HCT116 (cell line): ENCODE results near the gene MYPN. TPM values are rescaled to one million over a fixed set of nuclear protein-coding genes. Genes with fewer than 3 reads are reported as not detected.
A peak's percentile ranks its signal among the peaks of the same experiment; 100 is the strongest.

Experiments
- ATAC-seq: fragments of 200-7000 bp; cut with Tn5 transposase; 2 replicates; pipeline ENCODE4 v1.9.1; 2020; ENCODE audit warnings: mild to moderate bottlenecking, moderate library complexity
- BruUV-seq: library from RNA; stranded (reverse); fragments of 400-500 nt; replicated peaks from 2 replicates; lab custom pipeline; 2021; lab: Mats Ljungman, UMichigan
- CTCF ChIA-PET: fragments of 300-600 bp; sonication (Branson Sonifier 250); formaldehyde crosslinking; loops from one replicate; lab custom pipeline; 2021; ENCODE audit warnings: antibody characterized with exemption; lab: Charles Lee
- POLR2A ChIA-PET: fragments of 300-600, 350-600 bp; sonication (Branson Sonifier 250); formaldehyde crosslinking; loops from one replicate; lab custom pipeline; 2021; ENCODE audit warnings: antibody characterized with exemption; lab: Charles Lee
- RAD21 ChIA-PET, 2 experiments: fragments of 300-600 bp; sonication (Branson Sonifier 250); formaldehyde crosslinking; loops; one replicate each; lab custom pipeline; 2023; ENCODE audit warnings: low total read pairs in 2 of 2; ENCODE audit not compliant: uncharacterized antibody in 2 of 2, unreplicated experiment in 2 of 2, low non-redundant PET in 1 of 2; lab: Charles Lee
- DNase-seq: peaks from one replicate; pipeline ENCODE4 v3.0.0-alpha.2; 2010; ENCODE audit warnings: low read depth, low spot score
- H2AFZ ChIP-seq: fragments of 200-600 bp; shearing (Covaris generic), sonication (generic); 2 replicates; pipeline ENCODE4 v1.6.1; 2017; ENCODE audit warnings: low read depth, mixed run types, mixed read lengths, antibody characterized with exemption, low read length; ENCODE audit not compliant: poor library complexity, severe bottlenecking
- H3K27ac ChIP-seq: 2 replicates; pipeline ENCODE4 v1.5.1; 2012; ENCODE audit warnings: low read depth, low read length
- H3K27me3 ChIP-seq: fragments of 200-600 bp; sonication (generic); 2 replicates; pipeline ENCODE4 v1.6.1; 2016; ENCODE audit warnings: mixed run types, low read length, mixed read lengths; ENCODE audit not compliant: insufficient read depth
- H3K36me3 ChIP-seq, 2 experiments: fragments of 200-500 bp in 1 of 2; fragments of 200-600 bp in 1 of 2; sonication (Bioruptor generic) in 1 of 2; sonication (generic) in 1 of 2; 2 replicates each; pipeline versions ENCODE4 v1.5.1 to v1.6.1; 2014 to 2016; ENCODE audit warnings: low read length in 2 of 2, inconsistent platforms in 1 of 2, mixed read lengths in 1 of 2, mixed run types in 1 of 2; ENCODE audit not compliant: insufficient read depth in 2 of 2, control insufficient read depth in 1 of 2
- H3K4me1 ChIP-seq, 2 experiments: fragments of 200-600 bp in 1 of 2; sonication (generic) in 1 of 2; 2 replicates each; pipeline versions ENCODE4 v1.5.1 to v1.6.1; 2012 to 2017; ENCODE audit warnings: low read length in 2 of 2, inconsistent platforms in 1 of 2, mild to moderate bottlenecking in 1 of 2, mixed read lengths in 1 of 2, mixed run types in 1 of 2, moderate library complexity in 1 of 2; ENCODE audit not compliant: insufficient read depth in 2 of 2, control insufficient read depth in 1 of 2
- H3K4me2 ChIP-seq: fragments of 200-600 bp; sonication (generic); 2 replicates; pipeline ENCODE4 v1.6.1; 2017; ENCODE audit warnings: mixed run types, low read length, mixed read lengths
- H3K4me3 ChIP-seq, 2 experiments: fragments of 200-600 bp in 1 of 2; sonication (generic) in 1 of 2; replicated peaks in 1 of 2; 2 replicates each; pipeline ENCODE4 v1.5.1; 2011 to 2016; ENCODE audit warnings: low read length in 2 of 2, control low read depth in 1 of 2, low read depth in 1 of 2, mild to moderate bottlenecking in 1 of 2, mixed read lengths in 1 of 2, mixed run types in 1 of 2
- H3K79me2 ChIP-seq: fragments of 200-600 bp; sonication (generic); 2 replicates; pipeline ENCODE4 v1.6.1; 2017; ENCODE audit warnings: mild to moderate bottlenecking, mixed run types, low read length, moderate library complexity, mixed read lengths; ENCODE audit not compliant: insufficient read depth
- H3K9ac ChIP-seq: fragments of 200-600 bp; sonication (generic); 2 replicates; pipeline ENCODE4 v1.6.1; 2016; ENCODE audit warnings: low read length, mixed read lengths
- H3K9me2 ChIP-seq: fragments of 200-600 bp; sonication (generic), shearing (Covaris generic); 2 replicates; pipeline ENCODE4 v1.6.1; 2017; ENCODE audit warnings: mixed run types, mild to moderate bottlenecking, moderate library complexity; ENCODE audit not compliant: insufficient read depth
- H3K9me3 ChIP-seq, 2 experiments: fragments of 200-500 bp in 1 of 2; fragments of 200-600 bp in 1 of 2; sonication (Bioruptor generic) in 1 of 2; sonication (generic) in 1 of 2; 2 replicates each; pipeline ENCODE4 v1.6.1; 2014 to 2017; ENCODE audit warnings: low read length in 2 of 2, mixed read lengths in 2 of 2, inconsistent platforms in 1 of 2, low read depth in 1 of 2, mild to moderate bottlenecking in 1 of 2, mixed run types in 1 of 2, moderate library complexity in 1 of 2; ENCODE audit not compliant: control insufficient read depth in 1 of 2, insufficient read depth in 1 of 2
- H4K20me1 ChIP-seq: fragments of 200-600 bp; sonication (generic), shearing (Covaris generic); 2 replicates; pipeline ENCODE4 v1.6.1; 2017; ENCODE audit warnings: mixed run types, mild to moderate bottlenecking, moderate library complexity; ENCODE audit not compliant: insufficient read depth
- CBX3 ChIP-seq: IDR thresholded peaks from 2 replicates; pipeline ENCODE4 v1.6.1; 2012; ENCODE audit warnings: low read depth
- CTCF ChIP-seq, 3 experiments: fragments of 200-600 bp in 1 of 3; sonication (generic) in 1 of 3; IDR thresholded peaks in 2 of 3; conservative IDR thresholded peaks in 1 of 3; 2 replicates each; pipeline ENCODE4 v1.5.1; 2012 to 2017; ENCODE audit warnings: low read depth in 2 of 3, low read length in 2 of 3, antibody characterized with exemption in 1 of 3, borderline replicate concordance in 1 of 3, control low read depth in 1 of 3, mild to moderate bottlenecking in 1 of 3, mixed read lengths in 1 of 3, mixed run types in 1 of 3, moderate library complexity in 1 of 3; ENCODE audit not compliant: insufficient read depth in 1 of 3
- EZH2 ChIP-seq: fragments of 200-600 bp; sonication (generic); IDR thresholded peaks from 2 replicates; pipeline ENCODE4 v1.6.1; 2017; ENCODE audit warnings: antibody characterized with exemption, mixed run types
- EZH2phosphoT487 ChIP-seq: fragments of 200-600 bp; IDR thresholded peaks from 2 replicates; pipeline ENCODE4 v1.6.1; 2018; ENCODE audit warnings: antibody characterized with exemption, borderline replicate concordance
- FOSL1 ChIP-seq: IDR thresholded peaks from 2 replicates; pipeline ENCODE4 v1.6.1; 2012; ENCODE audit warnings: low read depth
- JUND ChIP-seq: IDR thresholded peaks from 2 replicates; pipeline ENCODE4 v1.6.1; 2012
- POLR2A ChIP-seq: IDR thresholded peaks from 2 replicates; pipeline ENCODE4 v1.7.0; 2011; ENCODE audit warnings: borderline replicate concordance; ENCODE audit not compliant: insufficient read depth, insufficient read length; ENCODE audit errors: extremely low read depth
- POLR2AphosphoS5 ChIP-seq: IDR thresholded peaks from 2 replicates; pipeline ENCODE4 v1.6.1; 2011; ENCODE audit warnings: mild to moderate bottlenecking, low read depth, low read length, moderate library complexity
- SIN3A ChIP-seq: IDR thresholded peaks from 2 replicates; pipeline ENCODE4 v1.6.1; 2012; ENCODE audit warnings: low read depth
- SP1 ChIP-seq: IDR thresholded peaks from 2 replicates; pipeline ENCODE4 v1.6.1; 2012; ENCODE audit warnings: low read depth
- SRF ChIP-seq: IDR thresholded peaks from 2 replicates; pipeline ENCODE4 v1.6.1; 2012; ENCODE audit warnings: low read depth
- TCF7L2 ChIP-seq: IDR thresholded peaks from 2 replicates; pipeline ENCODE4 v1.7.0; 2011; ENCODE audit warnings: borderline replicate concordance, inconsistent platforms; ENCODE audit not compliant: insufficient read depth, insufficient read length; ENCODE audit errors: extremely low read depth
- YY1 ChIP-seq: IDR thresholded peaks from 2 replicates; pipeline ENCODE4 v1.6.1; 2011; ENCODE audit warnings: low read length, low read depth, moderate library complexity, mild to moderate bottlenecking; ENCODE audit not compliant: insufficient replicate concordance; ENCODE audit errors: extremely low read depth
- intact Hi-C: fragments of 100-400 bp; cut with micrococcal nuclease; formaldehyde crosslinking; loops from 2 replicates; pipeline ENCODE4 v1.10.0; 2022
- total RNA-seq: library from RNA; stranded (reverse); gene quantifications from one replicate; pipeline ENCODE4 v1.2.1, GENCODE V29; 2021; ENCODE audit not compliant: unreplicated experiment
- TF ChIP-seq, protein P1 (sequence below): IDR thresholded peaks from 2 replicates; pipeline ENCODE4 v1.6.1; 2012

MYPN gene
- total RNA-seq, 1 experiment from 2014 or later, result 0.34 TPM

DNA sequence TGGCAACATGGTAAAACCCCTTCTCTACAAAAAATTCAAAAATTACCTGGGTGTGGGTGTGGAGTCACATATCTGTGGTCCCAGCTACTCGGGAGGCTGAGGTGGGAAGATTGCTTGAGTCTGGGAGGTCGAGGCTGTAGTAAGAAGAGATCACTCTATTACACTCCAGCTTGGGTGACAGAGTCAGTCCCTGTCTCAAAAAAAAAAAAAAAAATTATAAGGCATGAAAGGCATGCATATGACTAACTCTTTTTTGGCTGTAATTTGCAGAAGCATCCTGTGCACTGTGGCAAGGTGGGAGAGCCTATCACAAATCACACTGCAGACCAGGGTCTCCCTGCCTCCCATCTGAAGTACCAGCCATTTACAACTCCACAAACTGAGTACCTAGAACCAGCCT is 14.1 kb upstream of the MYPN start:
- peak overlapping the region; percentile 52 for H3K9ac ChIP-seq

DNA sequence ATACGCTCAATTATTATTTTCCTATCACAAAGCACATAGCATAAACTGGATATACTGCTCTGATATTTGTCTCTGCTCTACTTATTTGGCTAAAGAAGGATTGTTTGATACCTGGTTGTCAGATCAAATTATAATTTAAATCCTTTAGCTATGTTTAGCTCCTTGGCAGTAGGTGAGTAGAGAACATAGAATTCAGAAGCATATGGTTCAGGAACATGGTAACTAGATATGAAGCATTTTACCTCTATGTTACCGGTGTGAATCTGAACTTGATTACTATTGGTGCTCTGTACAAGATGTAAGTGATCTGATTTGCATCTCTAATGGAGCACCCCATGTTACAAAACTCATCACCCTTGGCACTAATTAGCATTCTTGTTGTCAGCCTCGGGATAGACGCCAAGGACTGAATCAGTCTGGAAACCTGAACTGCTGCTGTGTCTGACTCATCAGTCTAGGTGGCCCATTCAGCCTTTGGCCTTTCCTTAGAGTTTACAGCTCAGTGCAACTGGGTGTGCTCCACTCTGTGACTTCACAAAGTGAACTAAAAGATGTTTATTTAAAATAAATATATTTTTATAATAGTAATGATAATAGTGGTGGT is 12.3 kb upstream of the MYPN start:
- H4K20me1 ChIP-seq, result no peaks in the 10 kb centered on the region
- no peak overlapping the region; a peak in 1 of 4 replicates for H3K4me3 ChIP-seq
- no peaks in the 10 kb centered on the region for H3K9me2 ChIP-seq
- ChIA-PET RAD21 (interaction anchor here in 1 of 2 experiments (1.3 kb wide), 1 partner anchor 59 kb away, joined by 4 read pairs; no protein-coding TSS in a partner anchor), CTCF (interaction anchor here (0.6 to 1.8 kb wide), 5 partner anchors 9 to 60 kb away, joined by 3 to 7 read pairs (median 3); no protein-coding TSS in a partner anchor), POLR2A (interaction anchor here (1.0 to 1.3 kb wide), 3 partner anchors 8 to 59 kb away, joined by 3 read pairs; no protein-coding TSS in a partner anchor)
- peak overlapping the region; percentile 69; the same call in 1 of the 2 replicates for H3K27ac ChIP-seq
- peaks cover 55 to 91% of the 10 kb centered on the region in 2 experiments for H3K4me1 ChIP-seq
- no peaks in the 10 kb centered on the region for H3K36me3 ChIP-seq
- peak overlapping the region; percentile 31 for H3K9ac ChIP-seq
- peak overlapping the region; percentile 49 for H3K4me2 ChIP-seq
- intact Hi-C loops, result loop anchor here (5.0 kb wide), 1 partner anchor 55 kb away; no protein-coding TSS in a partner anchor
- H3K27me3 ChIP-seq, result no peaks in the 10 kb centered on the region
- no peaks in the 10 kb centered on the region for H3K79me2 ChIP-seq
- DNase-seq (peak; percentile 80), ATAC-seq (peak; percentile 74)
- H2AFZ ChIP-seq, result no peak overlapping the region
- BruUV-seq, result no TSS peak
- H3K9me3 ChIP-seq, result no peaks in the 10 kb centered on the region
- peak; percentile 95 for TF ChIP-seq JUND
- peak; percentile 93 for TF ChIP-seq SP1
- peak; percentile 17 for TF ChIP-seq TCF7L2
- TF ChIP-seq, protein P1, sequence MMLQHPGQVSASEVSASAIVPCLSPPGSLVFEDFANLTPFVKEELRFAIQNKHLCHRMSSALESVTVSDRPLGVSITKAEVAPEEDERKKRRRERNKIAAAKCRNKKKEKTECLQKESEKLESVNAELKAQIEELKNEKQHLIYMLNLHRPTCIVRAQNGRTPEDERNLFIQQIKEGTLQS, result 0 out of 2 replicates have a peak, but pooled peaks have one; percentile 36
- peak; percentile 65 for TF ChIP-seq POLR2AphosphoS5
- peak; percentile 39 for TF ChIP-seq YY1
- TF ChIP-seq CBX3, result peak; percentile 82
- no peak for TF ChIP-seq EZH2phosphoT487
- no peak for TF ChIP-seq CTCF (IDR thresholded peaks at IDR 0.05 in 2 of 3, conservative IDR thresholded peaks at IDR 0.05 in 1 of 3; ENCODE audit: borderline replicate concordance in 1 of 3, insufficient read depth in 1 of 3, low read depth in 2 of 3, low read length in 2 of 3)
- no peak for TF ChIP-seq EZH2
- TF ChIP-seq POLR2A, result no peak
- peak; percentile 40; the same call in 1 of the 2 replicates for TF ChIP-seq SRF

More for the DNA sequence above, 14.1 kb upstream of the MYPN start:
- no TSS peak for BruUV-seq
- Histone ChIP-seq H3K27me3 (no peaks in the 10 kb centered on the region), H2AFZ (peak overlapping the region; percentile 62), H3K4me1 (peaks cover 55 to 92% of the 10 kb centered on the region in 2 experiments), H3K79me2 (no peaks in the 10 kb centered on the region), H3K9me3 (no peaks in the 10 kb centered on the region), H3K4me2 (peak overlapping the region; percentile 65), H3K27ac (peak overlapping the region; percentile 82), H3K9me2 (no peaks in the 10 kb centered on the region), H4K20me1 (no peaks in the 10 kb centered on the region), H3K4me3 (peak overlapping the region in 1 of 2 experiments; percentile 31; a peak in 2 of 4 replicates), H3K36me3 (no peaks in the 10 kb centered on the region)
- DNase-seq (no peak), ATAC-seq (peak; percentile 29)
- intact Hi-C loops, result loop anchor here (2.0 to 5.0 kb wide), 2 partner anchors 42 to 57 kb away; no protein-coding TSS in a partner anchor
- ChIA-PET RAD21 (no interaction called here), CTCF (no interaction called here), POLR2A (interaction anchor here (1.0 kb wide), 1 partner anchor 8 kb away, joined by 4 read pairs; no protein-coding TSS in a partner anchor)
- TF ChIP-seq SIN3A (no peak), POLR2AphosphoS5 (no peak), FOSL1 (no peak), JUND (peak; percentile 9; the same call in 1 of the 2 replicates)
